Fibroblast of lung (primary cell): Measurements from ENCODE around the gene SLC7A14. TPM values are rescaled to one million over a fixed set of nuclear protein-coding genes. Genes with fewer than 3 reads are reported as not detected.

Experiments
- DNase-seq, 2 donors: peaks; one replicate each; pipeline versions ENCODE4 v3.0.0 to v3.0.0-alpha.2; 2010; ENCODE audit warnings: low read depth in 2 of 2
- H2AFZ ChIP-seq: 2 replicates; pipeline ENCODE4 v1.5.1; 2012; ENCODE audit warnings: low read length, control low read depth, inconsistent platforms
- H3K27ac ChIP-seq: 2 replicates; pipeline ENCODE4 v1.5.1; 2011; ENCODE audit warnings: low read length, control low read depth; ENCODE audit not compliant: insufficient read depth
- H3K27me3 ChIP-seq: 2 replicates; pipeline ENCODE4 v1.5.1; 2011; ENCODE audit warnings: mild to moderate bottlenecking, low read length; ENCODE audit not compliant: control insufficient read depth, insufficient read depth
- H3K36me3 ChIP-seq: 2 replicates; pipeline ENCODE4 v1.5.1; 2011; ENCODE audit warnings: low read length; ENCODE audit not compliant: control insufficient read depth, insufficient read depth
- H3K4me1 ChIP-seq: 2 replicates; pipeline ENCODE4 v1.5.1; 2011; ENCODE audit warnings: low read length; ENCODE audit not compliant: control insufficient read depth, insufficient read depth; ENCODE audit errors: extremely low read depth
- H3K4me2 ChIP-seq: 2 replicates; pipeline ENCODE4 v1.5.1; 2011; ENCODE audit warnings: low read length, control low read depth; ENCODE audit not compliant: insufficient read depth; ENCODE audit errors: extremely low read depth
- H3K4me3 ChIP-seq, 4 experiments: fragments of 200-600 bp in 1 of 4; sonication (generic) in 1 of 4; replicated peaks in 1 of 4; 2 replicates each; pipeline ENCODE4 v1.5.1; 2011 to 2016; ENCODE audit warnings: low read length in 4 of 4, low read depth in 3 of 4, mild to moderate bottlenecking in 3 of 4, control low read depth in 2 of 4, inconsistent platforms in 1 of 4, mixed read lengths in 1 of 4; ENCODE audit not compliant: insufficient read depth in 1 of 4; ENCODE audit errors: control extremely low read depth in 1 of 4
- H3K79me2 ChIP-seq: 2 replicates; pipeline ENCODE4 v1.5.1; 2012; ENCODE audit warnings: mild to moderate bottlenecking, low read length, inconsistent platforms; ENCODE audit not compliant: control insufficient read depth, insufficient read depth
- H3K9ac ChIP-seq: 2 replicates; pipeline ENCODE4 v1.5.1; 2011; ENCODE audit warnings: mild to moderate bottlenecking, low read length, control low read depth; ENCODE audit not compliant: insufficient read depth
- H3K9me3 ChIP-seq: 2 replicates; pipeline ENCODE4 v1.5.1; 2012; ENCODE audit warnings: low read depth, low read length; ENCODE audit not compliant: control insufficient read depth, insufficient read depth
- H4K20me1 ChIP-seq: 2 replicates; pipeline ENCODE4 v1.5.1; 2011; ENCODE audit warnings: low read length; ENCODE audit not compliant: control insufficient read depth, insufficient read depth; ENCODE audit errors: extremely low read depth
- CTCF ChIP-seq, 2 donors: IDR thresholded peaks in 1 of 2; conservative IDR thresholded peaks in 1 of 2; 1 replicate in 1 of 2; 2 replicates in 1 of 2; pipeline ENCODE4 v1.5.1; 2011 to 2012; ENCODE audit warnings: low read length in 2 of 2, control low read depth in 1 of 2, inconsistent platforms in 1 of 2, low read depth in 1 of 2, mild to moderate bottlenecking in 1 of 2
- EZH2 ChIP-seq: IDR thresholded peaks from 2 replicates; pipeline ENCODE4 v1.5.1; 2012; ENCODE audit warnings: low read length, control low read depth, mild to moderate bottlenecking; ENCODE audit errors: missing control alignments
- polyA plus RNA-seq, 2 donors: library from polyadenylated mRNA; depleted of rRNA in 1 of 2; stranded (reverse) in 1 of 2; unstranded in 1 of 2; fragments of >200 nt; gene quantifications; 2 replicates each; pipeline ENCODE4 v1.2.1, GENCODE V29; 2011 to 2012; ENCODE audit warnings: missing spikeins in 1 of 2
- total RNA-seq: library from RNA; depleted of rRNA; stranded (reverse); fragments of >200 nt; gene quantifications from 2 replicates; pipeline ENCODE4 v1.2.1, GENCODE V29; 2014

SLC7A14 gene
- total and polyA plus RNA-seq, 2 donors (not counting 1 experiment from before 2014, with no cell fraction given): 1.3 to 3.4 TPM

DNA sequence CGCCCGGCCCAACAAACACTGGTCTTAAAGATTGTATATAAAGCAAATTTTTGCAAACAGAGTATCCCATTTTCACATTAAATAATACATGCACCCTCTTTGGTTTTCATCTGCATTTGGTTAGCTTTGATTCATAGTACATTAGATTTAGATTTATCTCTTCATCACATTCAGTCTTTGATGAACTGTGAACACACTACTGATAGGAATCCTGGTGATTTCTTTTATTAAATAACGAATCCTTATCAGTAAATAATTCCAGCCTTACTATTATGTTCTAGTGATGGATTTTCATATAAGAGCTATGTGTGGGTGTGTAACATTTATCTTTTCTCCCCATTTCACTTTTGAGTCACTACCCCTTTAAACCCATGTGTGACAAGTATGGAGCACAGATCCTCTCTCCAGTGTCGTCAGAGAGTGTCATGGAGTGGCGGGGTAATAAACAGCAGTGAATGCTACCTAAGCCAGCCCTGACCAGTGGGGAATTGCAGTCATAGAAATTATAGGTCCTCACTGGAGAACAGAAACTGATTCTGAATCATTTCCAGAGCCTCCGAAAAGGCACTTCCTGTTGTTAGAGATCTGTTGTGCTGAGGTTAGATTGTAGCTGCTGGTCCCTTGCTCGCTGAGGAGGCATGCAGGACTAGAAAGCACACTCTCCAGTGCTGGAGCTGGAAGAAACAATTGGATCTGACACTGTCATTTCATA, 22.0 kb downstream of the SLC7A14 start:
- Histone ChIP-seq H3K9ac (peak overlapping the region; percentile 36), H3K4me3 (peak overlapping the region in 3 of 4 experiments; percentile 6 to 28 (median 12)), H4K20me1 (no peaks in the 10 kb centered on the region), H3K4me2 (peak overlapping the region; percentile 66), H3K9me3 (no peaks in the 10 kb centered on the region), H3K79me2 (no peaks in the 10 kb centered on the region), H3K36me3 (no peaks in the 10 kb centered on the region), H3K4me1 (peaks cover 6% of the 10 kb centered on the region), H2AFZ (peak overlapping the region; percentile 91), H3K27ac (peak overlapping the region; percentile 45), H3K27me3 (no peaks in the 10 kb centered on the region)
- DNase-seq: peak; percentile 47 to 67
- TF ChIP-seq CTCF (conservative IDR thresholded peaks at IDR 0.05 in 1 of 2, IDR thresholded peaks at IDR 0.05 in 1 of 2; ENCODE audit: low read depth in 1 of 2, low read length in 2 of 2) (no peak), EZH2 (no peak)

- no peaks in the 10 kb centered on the region for H3K79me2 ChIP-seq
- DNase-seq: no peak
- H3K9me3 ChIP-seq: no peaks in the 10 kb centered on the region
- no peak overlapping the region for H2AFZ ChIP-seq
- no peak overlapping the region for H3K27ac ChIP-seq
- TF ChIP-seq EZH2 (no peak), CTCF (conservative IDR thresholded peaks at IDR 0.05 in 1 of 2, IDR thresholded peaks at IDR 0.05 in 1 of 2; ENCODE audit: low read depth in 1 of 2, low read length in 2 of 2) (no peak)
- no peaks in the 10 kb centered on the region for H3K36me3 ChIP-seq
- H3K27me3 ChIP-seq: no peaks in the 10 kb centered on the region
- H3K4me2 ChIP-seq: no peak overlapping the region
- peaks cover 6% of the 10 kb centered on the region for H3K4me1 ChIP-seq
- no peaks in the 10 kb centered on the region for H4K20me1 ChIP-seq
- H3K4me3 ChIP-seq: no peak overlapping the region
- no peak overlapping the region for H3K9ac ChIP-seq
These were observed 23.8 kb downstream of the SLC7A14 start for GRCh38 chr3:170562080-170562479.

DNA sequence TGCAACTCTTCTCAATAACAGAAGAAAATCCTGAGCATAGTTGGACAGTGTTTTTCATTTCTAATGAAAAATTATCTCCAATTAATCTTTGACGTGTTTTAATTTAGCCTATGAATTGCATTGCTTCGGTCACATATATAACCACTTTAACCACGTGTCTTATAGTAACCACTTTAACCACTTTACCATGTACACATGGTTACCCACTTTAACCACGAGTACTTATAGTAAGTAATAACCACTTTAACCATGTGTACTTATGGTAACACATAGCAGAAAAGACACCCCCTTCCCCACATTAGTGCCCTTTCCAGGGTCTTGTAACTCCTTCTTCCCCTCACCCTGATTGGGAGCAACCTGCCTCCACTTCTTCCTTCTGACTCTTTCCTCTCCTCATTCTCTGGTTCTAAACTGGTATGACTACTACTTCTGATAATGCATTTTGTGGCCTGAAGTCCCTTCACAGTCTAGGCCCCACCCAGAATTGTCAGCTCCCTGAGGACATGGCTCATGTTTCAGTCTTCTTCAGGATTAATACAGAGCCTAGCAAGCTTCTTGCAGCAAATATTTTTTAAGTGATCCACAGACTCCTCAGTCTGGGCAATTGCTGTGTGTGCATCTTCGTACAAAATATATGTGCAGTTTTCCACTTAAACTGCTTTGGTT, 25.0 kb downstream of the SLC7A14 start:
- TF ChIP-seq EZH2 (no peak), CTCF (conservative IDR thresholded peaks at IDR 0.05 in 1 of 2, IDR thresholded peaks at IDR 0.05 in 1 of 2; ENCODE audit: low read depth in 1 of 2, low read length in 2 of 2) (no peak)

More for the DNA sequence above, 25.0 kb downstream of the SLC7A14 start:
- no peak overlapping the region for H3K4me3 ChIP-seq
- no peaks in the 10 kb centered on the region for H4K20me1 ChIP-seq
- no peaks in the 10 kb centered on the region for H3K27me3 ChIP-seq
- peaks cover 6% of the 10 kb centered on the region for H3K4me1 ChIP-seq
- no peaks in the 10 kb centered on the region for H3K9me3 ChIP-seq
- no peaks in the 10 kb centered on the region for H3K79me2 ChIP-seq
- no peak overlapping the region for H3K9ac ChIP-seq
- H3K4me2 ChIP-seq: no peak overlapping the region
- DNase-seq: no peak
- H3K36me3 ChIP-seq: no peaks in the 10 kb centered on the region
- H2AFZ ChIP-seq: no peak overlapping the region
- no peak overlapping the region for H3K27ac ChIP-seq
